ENCODE data around the gene SUSD1. TPM values are rescaled to one million over a fixed set of nuclear protein-coding genes. Genes with fewer than 3 reads are reported as not detected.

The SUSD1 gene
- total RNA-seq, 1 experiment from 2014 or later: 15.3 TPM

GRCh38 chr9:112179816-112180215 is 4.7 kb upstream of the SUSD1 start:
- peak overlapping the region; percentile 70 for H3K27ac ChIP-seq (ENCODE audit: low read length)
- BruUV-seq (replicated peaks): no TSS peak
- H3K27me3 ChIP-seq (ENCODE audit: control insufficient read depth, insufficient read depth, low read length): no peaks in the 10 kb centered on the region
- no peak overlapping the region for H3K4me3 ChIP-seq (ENCODE audit: low read depth in 2 of 2, low read length in 2 of 2)
- no peaks in the 10 kb centered on the region for H3K9me3 ChIP-seq (ENCODE audit: control insufficient read depth, insufficient read depth, low read depth, low read length)
- ATAC-seq (peak; percentile 69), DNase-seq (ENCODE audit: low read depth, low spot score) (no peak)
- POLR2A ChIA-PET: no interaction called here
- intact Hi-C loops (cut with micrococcal nuclease; ENCODE audit: unreplicated experiment) (no loop called here), in situ Hi-C loops (cut with HindIII; ENCODE audit: low pct_unique_long_range_greater_than_20kb, low sequenced_read_pairs) (no loop called here)
- CTCF ChIA-PET: no interaction called here
- no peaks in the 10 kb centered on the region for H3K36me3 ChIP-seq (ENCODE audit: control insufficient read depth, insufficient read depth, low read length)
- peaks cover 10% of the 10 kb centered on the region for H3K4me1 ChIP-seq (ENCODE audit: control insufficient read depth, insufficient read depth, low read length)
- no peak for TF ChIP-seq REST (IDR thresholded peaks at IDR 0.05; ENCODE audit: insufficient read depth in 1 of 2, low read depth in 2 of 2, low read length in 1 of 2)
- no peak for TF ChIP-seq SIN3A (IDR thresholded peaks at IDR 0.05; ENCODE audit: borderline replicate concordance, insufficient read depth, low read depth, low read length)
- TF ChIP-seq CTCF (IDR thresholded peaks at IDR 0.05): no peak
- TF ChIP-seq TCF7L2 (IDR thresholded peaks at IDR 0.05; ENCODE audit: low read depth, low read length): no peak
- TF ChIP-seq POLR2AphosphoS5 (IDR thresholded peaks at IDR 0.05; ENCODE audit: low read depth, low read length): no peak

- Histone ChIP-seq H3K36me3 (ENCODE audit: control insufficient read depth, insufficient read depth, low read length) (no peaks in the 10 kb centered on the region), H3K27me3 (ENCODE audit: control insufficient read depth, insufficient read depth, low read length) (no peaks in the 10 kb centered on the region), H3K4me1 (ENCODE audit: control insufficient read depth, insufficient read depth, low read length) (peaks cover 16% of the 10 kb centered on the region), H3K27ac (ENCODE audit: low read length) (peak overlapping the region; percentile 57; the same call in 1 of the 2 replicates), H3K4me3 (ENCODE audit: low read depth in 2 of 2, low read length in 2 of 2) (no peak overlapping the region), H3K9me3 (ENCODE audit: control insufficient read depth, insufficient read depth, low read depth, low read length) (no peaks in the 10 kb centered on the region)
- no peak for DNase-seq (ENCODE audit: low read depth, low spot score)
- in situ Hi-C loops (cut with HindIII; ENCODE audit: low pct_unique_long_range_greater_than_20kb, low sequenced_read_pairs) (no loop called here), intact Hi-C loops (cut with micrococcal nuclease; ENCODE audit: unreplicated experiment) (no loop called here)
- no TSS peak for BruUV-seq (replicated peaks)
- no peak for ATAC-seq
- TF ChIP-seq CTCF (IDR thresholded peaks at IDR 0.05): no peak
- no peak for TF ChIP-seq SIN3A (IDR thresholded peaks at IDR 0.05; ENCODE audit: borderline replicate concordance, insufficient read depth, low read depth, low read length)
- no peak for TF ChIP-seq POLR2AphosphoS5 (IDR thresholded peaks at IDR 0.05; ENCODE audit: low read depth, low read length)
- CTCF ChIA-PET: interaction anchor here (0.6 kb wide), 1 partner anchor 50 kb away, joined by 5 read pairs; no protein-coding TSS in a partner anchor
- POLR2A ChIA-PET: no interaction called here
Observed at GRCh38 chr9:112176524-112176923, 1.4 kb upstream of the SUSD1 start.
